GM19372 (cell line): ENCODE results near the gene ANKRD18B.
"Not testable (repeated sequence)": the region's sequence is repeated elsewhere in the genome, so short reads cannot be mapped to it uniquely, and the experiment has no call there.

ENCODE experiments used
- ATAC-seq: cut with Tn5 transposase; IDR thresholded peaks from one replicate; pipeline ENCODE4 v1.9.1; 2021; ENCODE audit warnings: mild to moderate bottlenecking, low read depth, moderate library complexity; ENCODE audit not compliant: unreplicated experiment

The ANKRD18B gene

GRCh38 chr9:33523397-33524305 is at the start of gene ANKRD18B:
Gene ANKRD18B, plus strand, starts transcription at chr9:33524251. Its CDS starts 239 bp downstream, at chr9:33524490.
- ATAC-seq: not testable (repeated sequence)

GRCh38 chr9:33475357-33475756 is 48.7 kb upstream of the ANKRD18B start:
- no peak for ATAC-seq

DNA sequence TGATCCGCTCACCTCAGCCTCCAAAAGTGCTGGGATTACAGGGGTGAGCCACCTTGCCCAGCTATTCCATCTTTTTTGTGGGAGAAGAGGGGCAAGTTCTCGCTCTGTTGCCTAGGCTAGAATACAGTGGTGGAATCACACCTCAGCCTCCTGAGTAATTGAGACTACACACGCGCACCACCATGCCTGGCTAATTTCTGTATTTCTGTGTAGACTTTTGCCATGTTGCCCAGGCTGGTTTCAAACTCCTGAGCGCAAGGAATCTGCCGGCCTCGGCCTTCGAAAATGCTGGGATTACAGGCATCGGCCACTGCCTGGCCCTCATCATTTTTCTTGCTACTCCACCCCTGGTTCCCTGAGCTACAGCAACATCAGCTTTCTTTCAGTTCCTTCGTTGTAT is 47.5 kb upstream of the ANKRD18B start:
- no peak for ATAC-seq

GRCh38 chr9:33480106-33480505 is 43.9 kb upstream of the ANKRD18B start:
- ATAC-seq: no peak

DNA sequence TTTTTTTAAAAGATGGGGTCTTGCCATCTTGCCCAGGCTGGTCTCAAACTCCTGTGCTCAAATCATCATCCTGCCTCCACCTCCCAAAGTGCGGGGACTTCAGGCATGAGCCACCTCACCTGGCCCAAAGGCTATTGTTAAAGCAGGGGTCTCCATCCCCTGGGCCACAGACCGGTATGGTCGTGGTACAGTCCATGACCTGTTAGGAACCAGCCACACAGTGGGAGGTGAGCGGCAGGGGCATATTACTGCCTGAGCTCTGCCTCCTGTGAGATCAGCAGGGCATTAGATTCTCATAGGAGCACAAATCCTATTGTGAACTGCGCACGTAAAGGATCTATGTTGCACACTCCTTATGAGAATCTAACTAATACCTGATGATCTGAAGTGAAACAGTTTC is 43.1 kb upstream of the ANKRD18B start:
- no peak for ATAC-seq

- ATAC-seq: not testable (repeated sequence)
Measured at GRCh38 chr9:33485312-33485711, 38.7 kb upstream of the ANKRD18B start.

GRCh38 chr9:33489066-33489465 is 35.0 kb upstream of the ANKRD18B start:
- no peak for ATAC-seq

DNA sequence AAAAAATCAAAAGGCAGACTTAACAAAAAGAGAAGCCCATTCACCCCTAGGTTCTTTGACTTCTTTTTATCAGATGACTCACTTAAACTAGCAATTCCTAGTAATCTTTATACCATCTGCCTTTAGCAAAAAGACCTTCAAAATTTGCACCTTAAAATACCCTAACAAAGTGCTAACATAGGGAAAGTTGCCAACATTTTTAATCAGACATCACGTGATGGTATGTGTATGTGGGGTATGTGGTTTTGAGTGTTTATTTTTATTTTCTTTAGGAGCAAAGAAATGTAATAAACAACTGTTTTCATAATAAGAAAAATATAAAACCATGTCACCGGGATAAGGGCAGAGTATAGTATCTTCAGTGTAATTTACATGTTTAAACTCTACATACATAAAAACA is 30.2 kb upstream of the ANKRD18B start:
- ATAC-seq: not testable (repeated sequence)

GRCh38 chr9:33498387-33498786 is 25.7 kb upstream of the ANKRD18B start:
- no peak for ATAC-seq

GRCh38 chr9:33506626-33507370 is 17.3 kb upstream of the ANKRD18B start:
- ATAC-seq: no peak

DNA sequence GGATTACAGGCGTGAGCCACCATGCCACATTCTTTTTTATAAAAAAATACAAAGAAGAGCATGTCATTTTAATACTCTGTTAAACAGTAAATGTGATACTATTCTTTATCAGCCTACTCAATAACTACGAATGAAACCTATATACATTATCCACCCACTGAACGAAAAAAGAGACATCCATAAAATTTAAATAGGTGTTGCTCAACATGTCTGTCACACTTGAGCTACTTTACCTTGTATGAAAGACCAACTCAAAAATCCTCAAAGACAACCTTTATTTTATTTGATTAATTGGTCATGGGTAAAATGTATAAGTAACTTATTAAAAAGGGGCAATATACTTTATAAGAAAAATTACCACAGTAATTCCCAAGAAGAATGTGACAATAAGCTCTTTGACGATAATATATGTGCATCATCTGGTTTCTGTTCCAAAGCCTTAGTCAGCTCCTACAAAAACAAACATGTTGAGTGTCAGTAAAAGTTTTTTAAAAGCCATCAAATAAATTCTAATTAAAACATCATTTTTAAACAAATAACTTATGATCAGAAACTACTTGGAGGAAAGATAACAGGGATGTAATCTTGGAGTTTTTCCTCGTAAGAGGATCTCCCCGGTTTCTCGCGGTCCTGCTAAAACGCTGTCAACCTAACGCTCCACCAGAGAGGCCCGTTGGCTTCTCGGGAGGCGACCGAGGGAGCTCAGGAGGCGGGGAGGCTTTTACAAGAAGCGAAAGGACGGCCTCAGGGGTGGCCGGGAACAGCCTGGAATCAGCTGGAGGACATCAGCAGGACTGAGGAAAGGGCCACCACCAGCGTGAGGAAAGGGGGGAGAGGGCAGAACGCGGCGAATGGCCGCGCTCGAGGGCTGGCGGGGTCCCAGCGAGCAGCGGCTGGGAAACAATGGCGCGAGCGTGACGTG is 13.5 kb upstream of the ANKRD18B start:
- ATAC-seq: no peak

DNA sequence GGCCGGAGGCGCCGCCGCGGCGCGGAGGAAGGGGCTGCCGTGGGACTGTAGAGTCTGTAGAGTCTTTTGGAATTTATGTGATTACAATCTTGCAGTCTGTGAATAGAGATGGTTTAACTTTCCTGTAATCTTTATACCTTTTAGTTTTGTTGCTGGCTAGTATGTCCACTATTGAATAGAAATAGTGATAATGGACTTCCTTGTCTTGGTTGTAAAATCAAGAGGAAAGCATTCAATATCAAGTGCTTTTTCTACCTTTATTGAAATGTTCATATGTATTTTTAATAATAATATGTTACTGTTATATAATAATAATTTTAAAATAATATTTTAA is 12.9 kb upstream of the ANKRD18B start:
- ATAC-seq: not testable (repeated sequence)

- not testable (repeated sequence) for ATAC-seq
Measured at GRCh38 chr9:33512535-33512934, 11.5 kb upstream of the ANKRD18B start.

DNA sequence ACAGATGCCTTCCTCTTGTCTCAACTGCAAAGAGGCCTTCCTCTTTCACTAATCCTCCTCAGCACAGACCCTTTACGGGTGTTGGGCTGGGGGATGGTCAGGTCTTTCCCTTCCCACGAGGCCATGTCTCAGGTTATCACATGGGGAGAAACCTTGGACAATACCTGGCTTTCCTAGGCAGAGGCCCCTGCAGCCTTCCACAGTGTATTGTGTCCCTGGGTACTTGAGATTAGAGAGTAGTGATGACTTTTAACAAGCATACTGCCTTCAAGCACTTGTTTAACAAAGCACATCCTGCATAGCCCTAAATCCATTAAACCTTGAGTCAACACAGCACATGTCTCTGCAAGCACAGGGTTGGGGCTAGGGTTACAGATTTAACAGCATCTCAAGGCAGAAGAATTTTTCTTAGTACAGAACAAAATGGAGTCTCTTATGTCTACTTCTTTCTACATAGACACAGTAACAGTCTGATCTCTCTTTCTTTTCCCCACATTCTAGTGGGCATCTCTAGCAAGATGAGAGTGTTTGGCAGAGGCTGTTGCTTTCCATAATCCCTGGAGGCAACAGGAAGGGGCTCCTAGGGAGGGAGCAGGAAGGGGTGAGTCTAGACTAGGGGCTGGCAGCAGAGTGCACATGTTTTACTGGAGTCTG is 8.6 kb upstream of the ANKRD18B start:
- ATAC-seq: not testable (repeated sequence)

GRCh38 chr9:33516397-33516796 is 7.7 kb upstream of the ANKRD18B start:
- ATAC-seq: not testable (repeated sequence)

DNA sequence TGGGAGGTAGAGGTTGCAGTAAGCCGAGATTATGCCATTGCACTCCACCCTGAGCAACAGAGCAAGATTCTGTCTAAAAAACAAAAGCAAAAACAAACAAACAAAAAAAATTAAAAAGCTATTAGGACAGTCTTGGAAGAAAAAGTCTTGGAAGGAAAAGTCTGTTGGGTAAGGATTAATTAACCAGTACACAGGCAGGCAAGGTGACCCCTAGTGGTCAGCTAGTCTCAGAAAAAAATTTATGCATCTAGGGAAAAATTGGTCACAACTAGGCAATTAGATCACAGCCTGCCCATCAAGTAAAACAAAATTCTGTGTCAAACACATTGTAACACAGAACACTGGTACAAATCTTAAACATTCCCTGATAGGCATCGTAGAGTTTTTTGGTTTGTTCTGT is 6.7 kb upstream of the ANKRD18B start:
- ATAC-seq: no peak

DNA sequence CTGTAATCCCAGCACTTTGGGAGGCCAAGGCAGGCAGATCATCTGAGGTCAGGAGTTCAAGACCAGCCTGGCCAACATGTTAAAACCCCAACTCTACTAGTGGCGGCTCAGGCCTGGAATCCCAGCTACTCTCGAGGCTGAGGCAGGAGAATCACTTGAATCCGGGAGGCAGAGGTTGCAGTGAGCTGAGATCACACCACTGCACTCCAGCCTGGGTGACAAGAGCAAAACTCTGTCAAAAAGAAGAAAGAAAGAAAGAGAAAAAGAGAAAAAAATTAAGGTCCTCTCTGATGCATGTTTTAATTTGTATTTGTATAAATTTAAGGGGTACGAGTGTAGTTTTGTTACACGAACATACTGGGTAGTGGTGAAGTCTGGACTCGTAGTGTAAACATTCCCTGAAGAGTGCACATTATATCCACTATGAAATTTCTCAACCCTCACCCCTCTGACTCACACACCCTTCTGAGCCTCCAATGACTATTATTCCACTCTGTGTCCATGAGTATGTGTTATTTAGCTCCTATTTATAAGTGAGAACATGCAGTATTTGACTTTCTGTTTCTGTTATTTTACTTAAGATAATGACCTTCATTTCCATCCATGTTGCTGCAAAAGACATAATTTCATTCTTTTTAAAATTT is 6.0 kb upstream of the ANKRD18B start:
- ATAC-seq: not testable (repeated sequence)

DNA sequence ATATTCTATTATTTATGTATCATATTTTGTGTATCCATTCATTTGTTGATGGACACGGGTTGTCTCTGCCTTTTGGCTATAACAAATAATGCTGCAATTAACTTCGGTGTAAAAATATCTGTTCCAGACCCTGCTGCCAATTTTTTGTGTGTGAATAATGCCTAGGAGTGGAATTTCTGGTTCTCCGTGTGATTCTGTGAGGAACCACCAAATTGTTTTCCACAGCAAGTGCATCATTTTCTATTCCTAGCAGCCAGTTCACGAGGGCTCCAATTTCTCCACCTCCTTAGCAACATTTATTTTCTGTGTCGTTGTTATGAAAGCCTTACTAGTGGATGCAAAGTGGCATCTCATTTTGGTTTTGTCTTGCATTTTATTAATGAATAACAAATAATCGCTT is 2.2 kb upstream of the ANKRD18B start:
- ATAC-seq: not testable (repeated sequence)

DNA sequence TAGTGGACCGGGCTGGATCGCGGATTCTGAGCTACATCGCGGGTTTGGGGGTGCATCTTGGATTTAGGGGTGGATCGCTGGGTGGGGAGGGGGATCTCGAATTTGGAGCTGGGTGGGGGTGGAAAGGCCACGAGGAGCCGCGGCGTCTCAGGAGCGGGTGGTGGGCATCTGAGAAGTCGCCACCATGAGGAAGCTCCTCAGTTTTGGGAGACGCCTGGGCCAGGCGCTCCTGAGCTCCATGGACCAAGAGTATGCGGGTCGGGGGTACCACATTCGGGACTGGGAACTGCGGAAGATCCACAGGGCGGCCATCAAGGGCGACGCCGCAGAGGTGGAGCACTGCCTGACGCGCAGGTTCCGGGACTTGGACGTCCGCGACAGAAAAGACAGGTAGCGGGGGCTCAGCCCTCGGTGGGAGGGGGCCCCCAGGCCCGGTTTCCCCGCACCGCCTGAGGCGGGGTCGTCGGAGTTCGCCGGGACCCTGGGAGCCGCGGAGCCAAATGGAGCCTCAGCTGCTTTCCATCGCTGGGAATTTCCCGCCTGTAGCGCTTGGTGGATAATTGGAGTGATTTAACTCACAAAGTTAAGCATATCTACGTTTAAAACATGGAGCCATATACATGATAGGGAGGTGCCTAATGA is 376 bp downstream of the ANKRD18B start:
- no peak for ATAC-seq
